Common myeloid progenitor, CD34-positive (primary cell): ENCODE results near the gene CCDC136.

ENCODE experiments used
- CTCF ChIA-PET: fragments of 350-600 bp; sonication (Branson Sonifier 250); formaldehyde crosslinking; loops from one replicate; lab custom pipeline; 2021; ENCODE audit warnings: antibody characterized with exemption; lab: Charles Lee
- POLR2A ChIA-PET: fragments of 350-600 bp; sonication (Branson Sonifier 250); formaldehyde crosslinking; loops from one replicate; lab custom pipeline; 2021; ENCODE audit warnings: antibody characterized with exemption; lab: Charles Lee
- DNase-seq, 3 donors: peaks; one replicate each; pipeline versions ENCODE4 v3.0.0 to v3.0.0-alpha.2; 2013
- H3K27ac ChIP-seq, 2 experiments: 1 replicate in 1 of 2; 2 replicates in 1 of 2; pipeline ENCODE4 v1.7.0; 2013; ENCODE audit warnings: inconsistent platforms in 2 of 2, low read length in 2 of 2, mild to moderate bottlenecking in 2 of 2, low read depth in 1 of 2, moderate library complexity in 1 of 2; ENCODE audit not compliant: severe bottlenecking in 2 of 2, insufficient read depth in 1 of 2, poor library complexity in 1 of 2
- H3K27me3 ChIP-seq, 5 experiments: replicated peaks in 2 of 5; 1 replicate in 3 of 5; 2 replicates in 2 of 5; pipeline versions ENCODE4 v1.6.1 to v1.7.0; 2013; ENCODE audit warnings: low read length in 4 of 5, mild to moderate bottlenecking in 2 of 5, moderate library complexity in 2 of 5, inconsistent platforms in 1 of 5; ENCODE audit not compliant: insufficient read depth in 5 of 5, control insufficient read depth in 4 of 5
- H3K36me3 ChIP-seq, 4 experiments: 1 replicate in 2 of 4; 2 replicates in 2 of 4; pipeline versions ENCODE4 v1.6.1 to v1.7.0; 2013; ENCODE audit warnings: low read length in 3 of 4, control low read depth in 1 of 4, mild to moderate bottlenecking in 1 of 4; ENCODE audit not compliant: control insufficient read depth in 4 of 4, insufficient read depth in 4 of 4
- H3K4me1 ChIP-seq, 4 experiments: 1 replicate in 3 of 4; 2 replicates in 1 of 4; pipeline versions ENCODE4 v1.6.1 to v1.7.1; 2013; ENCODE audit warnings: low read length in 3 of 4, mild to moderate bottlenecking in 3 of 4, control low read depth in 1 of 4, inconsistent platforms in 1 of 4, moderate library complexity in 1 of 4; ENCODE audit not compliant: control insufficient read depth in 4 of 4, insufficient read depth in 4 of 4; ENCODE audit errors: control extremely low read depth in 1 of 4
- H3K4me3 ChIP-seq, 7 experiments: 1 replicate in 4 of 7; 2 replicates in 3 of 7; pipeline versions ENCODE4 v1.5.1 to v1.7.0; 2013; ENCODE audit warnings: mild to moderate bottlenecking in 7 of 7, low read length in 6 of 7, moderate library complexity in 6 of 7, inconsistent platforms in 2 of 7, low read depth in 2 of 7, control low read depth in 1 of 7; ENCODE audit not compliant: insufficient read depth in 4 of 7, control insufficient read depth in 1 of 7; ENCODE audit errors: extremely low read depth in 1 of 7
- H3K9me3 ChIP-seq, 5 experiments: 1 replicate in 4 of 5; 2 replicates in 1 of 5; pipeline versions ENCODE4 v1.6.1 to v1.7.1; 2013; ENCODE audit warnings: low read length in 4 of 5, mild to moderate bottlenecking in 2 of 5, inconsistent platforms in 1 of 5, low read depth in 1 of 5, moderate library complexity in 1 of 5; ENCODE audit not compliant: control insufficient read depth in 4 of 5, insufficient read depth in 2 of 5; ENCODE audit errors: control extremely low read depth in 1 of 5
- WGBS: methylation state at CpG from one replicate; pipeline ENCODE4 v1.1.5; 2013; ENCODE audit not compliant: insufficient coverage; 5-methylcytosine and 5-hydroxymethylcytosine counted together

Gene CCDC136

DNA sequence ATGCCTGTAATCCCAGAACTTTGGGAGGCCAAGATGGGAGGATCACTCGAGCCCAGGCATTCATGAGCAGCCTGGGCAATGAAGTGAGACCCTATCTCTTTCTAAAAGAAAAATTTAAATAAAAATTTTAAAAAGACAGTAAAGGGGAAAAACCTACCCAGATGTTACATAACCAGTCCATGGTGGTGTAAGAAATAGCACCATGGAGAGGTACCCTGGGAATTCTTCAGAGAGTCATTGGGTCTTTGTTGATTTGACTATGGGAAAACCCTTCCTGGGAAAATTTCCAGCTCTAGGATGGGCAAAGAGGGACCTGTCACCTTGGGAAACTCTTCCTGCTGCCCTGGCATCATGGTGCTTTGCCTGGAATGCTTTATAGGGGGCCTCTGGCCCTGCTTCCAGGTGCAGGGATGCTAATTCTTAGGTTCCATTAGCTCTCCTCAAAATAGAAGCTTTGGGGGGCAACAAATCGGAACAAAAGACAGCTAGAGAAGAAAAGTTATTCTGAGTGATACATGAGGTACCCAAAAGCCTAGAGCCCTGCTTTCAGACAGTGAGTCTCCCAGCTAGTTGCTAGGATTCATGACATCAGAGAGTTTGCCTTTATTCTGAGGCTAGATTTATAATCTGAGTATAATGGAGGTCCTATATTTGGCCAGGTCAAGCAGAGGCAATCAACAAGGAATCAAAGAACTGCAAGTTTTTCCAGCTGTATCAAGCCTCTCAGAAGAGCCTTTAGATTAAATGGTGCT is 10.1 kb downstream of the CCDC136 start:
- Histone ChIP-seq H3K27ac (no peak overlapping the region), H3K27me3 (no peaks in the 10 kb centered on the region), H3K9me3 (no peaks in the 10 kb centered on the region), H3K4me3 (no peak overlapping the region), H3K36me3 (peaks cover 0 to 26% (median 18%) of the 10 kb centered on the region in 4 experiments), H3K4me1 (peaks cover 0 to 3% (median 0%) of the 10 kb centered on the region in 4 experiments)
- ChIA-PET CTCF (interaction anchor here (0.7 to 1.5 kb wide), 2 partner anchors 19 to 20 kb away, joined by 3 read pairs; no protein-coding TSS in a partner anchor), POLR2A (no interaction called here)
- WGBS: 100% methylated on average over 1 of the region's 2 CpGs
- no peak for DNase-seq

GRCh38 chr7:128804484-128804883 is 12.7 kb downstream of the CCDC136 start:
- Histone ChIP-seq H3K36me3 (peaks cover 0 to 29% (median 22%) of the 10 kb centered on the region in 4 experiments), H3K27ac (no peak overlapping the region), H3K27me3 (no peaks in the 10 kb centered on the region), H3K4me3 (no peak overlapping the region), H3K9me3 (no peaks in the 10 kb centered on the region), H3K4me1 (no peaks in the 10 kb centered on the region)
- WGBS: 92% methylated on average over 5 of the region's 6 CpGs
- ChIA-PET CTCF (interaction anchor here (0.6 to 1.5 kb wide), 2 partner anchors 9 to 247 kb away, joined by 3 read pairs; no protein-coding TSS in a partner anchor), POLR2A (no interaction called here)
- DNase-seq: no peak

DNA sequence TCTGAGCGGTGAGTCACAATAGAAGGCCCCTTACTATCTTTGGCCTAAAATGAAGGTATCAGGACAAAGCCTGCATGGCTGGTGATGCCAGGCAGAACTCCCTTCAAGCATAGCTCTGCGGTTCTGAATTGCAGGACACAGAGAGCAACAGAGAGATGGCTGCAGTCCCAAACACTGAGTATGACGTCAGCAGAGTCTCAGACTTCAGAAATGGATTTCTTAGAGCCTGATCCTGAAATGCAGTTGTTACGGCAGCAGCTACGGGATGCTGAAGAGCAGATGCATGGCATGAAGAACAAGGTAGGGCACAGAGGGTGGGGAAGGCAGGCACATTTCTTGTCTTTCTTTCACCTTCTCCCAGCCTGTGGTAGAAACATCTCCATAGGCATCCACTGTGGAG is 13.5 kb downstream of the CCDC136 start:
- WGBS: 98% methylated on average over 3 of the region's 5 CpGs
- ChIA-PET POLR2A (no interaction called here), CTCF (interaction anchor here (0.7 to 1.5 kb wide), 3 partner anchors 9 to 37 kb away, joined by 3 read pairs; no protein-coding TSS in a partner anchor)
- Histone ChIP-seq H3K36me3 (peaks cover 0 to 34% (median 23%) of the 10 kb centered on the region in 4 experiments), H3K4me1 (no peaks in the 10 kb centered on the region), H3K4me3 (no peak overlapping the region), H3K27me3 (no peaks in the 10 kb centered on the region), H3K27ac (no peak overlapping the region), H3K9me3 (no peaks in the 10 kb centered on the region)
- DNase-seq: no peak

DNA sequence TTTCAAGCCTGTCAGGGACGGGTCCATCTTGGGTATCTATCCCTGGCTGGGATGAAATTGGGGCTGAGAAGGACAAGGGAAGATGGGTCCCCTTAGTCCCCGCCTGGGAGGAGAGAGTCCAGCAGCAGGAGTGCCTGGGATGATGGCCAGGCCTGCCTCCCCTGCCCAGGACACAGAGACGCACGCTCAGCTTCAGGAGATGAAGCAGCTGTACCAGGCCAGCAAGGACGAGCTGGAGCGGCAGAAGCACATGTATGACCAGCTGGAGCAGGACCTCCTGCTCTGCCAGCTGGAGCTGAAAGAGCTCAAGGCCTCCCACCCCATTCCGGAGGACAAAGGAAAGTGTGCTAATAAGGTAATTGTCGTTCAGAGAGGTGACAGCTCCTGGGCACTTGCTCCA is 15.4 kb downstream of the CCDC136 start:
- 98% methylated on average over 8 of the region's 8 CpGs for WGBS
- CTCF ChIA-PET: interaction anchor here (1.0 to 1.5 kb wide), 2 partner anchors 11 to 33 kb away, joined by 3 read pairs; no protein-coding TSS in a partner anchor
- peaks cover 0 to 33% (median 23%) of the 10 kb centered on the region in 4 experiments for H3K36me3 ChIP-seq
- no peak overlapping the region for H3K4me3 ChIP-seq
- POLR2A ChIA-PET: no interaction called here
- peaks cover 0 to under 1% (median 0%) of the 10 kb centered on the region in 4 experiments for H3K4me1 ChIP-seq
- no peak overlapping the region for H3K27ac ChIP-seq
- no peak for DNase-seq
- H3K27me3 ChIP-seq: no peaks in the 10 kb centered on the region
- H3K9me3 ChIP-seq: no peaks in the 10 kb centered on the region

GRCh38 chr7:128809363-128809762 is 17.6 kb downstream of the CCDC136 start:
- Histone ChIP-seq H3K27me3 (no peaks in the 10 kb centered on the region), H3K4me3 (no peak overlapping the region), H3K4me1 (peaks cover 0 to 11% (median 4%) of the 10 kb centered on the region in 4 experiments), H3K9me3 (no peaks in the 10 kb centered on the region), H3K27ac (no peak overlapping the region), H3K36me3 (peaks cover 0 to 31% (median 20%) of the 10 kb centered on the region in 4 experiments)
- WGBS: 100% methylated on average over 1 of the region's 3 CpGs
- POLR2A ChIA-PET: no interaction called here
- CTCF ChIA-PET: interaction anchor here (1.0 to 1.8 kb wide), 2 partner anchors 23 to 112 kb away, joined by 3 to 5 read pairs; no protein-coding TSS in a partner anchor
- DNase-seq: no peak

- Histone ChIP-seq H3K36me3 (peaks cover 0 to 24% (median 10%) of the 10 kb centered on the region in 4 experiments), H3K4me1 (peaks cover 0 to 11% (median 4%) of the 10 kb centered on the region in 4 experiments), H3K27ac (no peak overlapping the region), H3K9me3 (no peaks in the 10 kb centered on the region), H3K27me3 (no peaks in the 10 kb centered on the region), H3K4me3 (no peak overlapping the region)
- WGBS: no CpG with 5 or more reads among the region's 2 CpGs
- DNase-seq: no peak
- POLR2A ChIA-PET: no interaction called here
- CTCF ChIA-PET: interaction anchor here (1.8 kb wide), 1 partner anchor 24 kb away, joined by 5 read pairs; no protein-coding TSS in a partner anchor
Measured at GRCh38 chr7:128810473-128810872, 18.7 kb downstream of the CCDC136 start.

GRCh38 chr7:128810997-128811396 is 19.2 kb downstream of the CCDC136 start:
- ChIA-PET POLR2A (no interaction called here), CTCF (interaction anchor here (1.8 to 2.6 kb wide), 2 partner anchors 12 to 72 kb away, joined by 4 to 11 read pairs; no protein-coding TSS in a partner anchor)
- Histone ChIP-seq H3K36me3 (peaks cover 0 to 20% (median 8%) of the 10 kb centered on the region in 4 experiments), H3K27ac (no peak overlapping the region), H3K27me3 (no peaks in the 10 kb centered on the region), H3K9me3 (no peaks in the 10 kb centered on the region), H3K4me3 (no peak overlapping the region), H3K4me1 (peaks cover 0 to 11% (median 4%) of the 10 kb centered on the region in 4 experiments)
- WGBS: 89% methylated on average over 2 of the region's 3 CpGs
- no peak for DNase-seq
